Limb (tissue), 2 donors: ENCODE data around the gene NR6A1.

Experiments
- DNase-seq, 2 donors: peaks; one replicate each; pipeline ENCODE4 v3.0.0-alpha.2; 2016; ENCODE audit errors: extremely low spot score in 2 of 2

Gene NR6A1

GRCh38 chr9:124505901-124506346 is 265.2 kb downstream of the NR6A1 start:
- no peak for DNase-seq

- DNase-seq, result peak in 1 of 2 donors; percentile 41
Measured at GRCh38 chr9:124505006-124505900, 265.9 kb downstream of the NR6A1 start.

GRCh38 chr9:124504530-124505005 is 266.5 kb downstream of the NR6A1 start:
- no peak for DNase-seq

GRCh38 chr9:124503713-124504529 is 267.2 kb downstream of the NR6A1 start:
- DNase-seq, result peak in 1 of 2 donors; percentile 59

- no peak for DNase-seq
Measured at GRCh38 chr9:124502711-124503702, 268.1 kb downstream of the NR6A1 start.

GRCh38 chr9:124501771-124502320 is 269.3 kb downstream of the NR6A1 start:
- DNase-seq, result no peak

- no peak for DNase-seq
Measured at GRCh38 chr9:124500796-124501611, 270.1 kb downstream of the NR6A1 start.

- no peak for DNase-seq
Measured at GRCh38 chr9:124500028-124500795, 270.9 kb downstream of the NR6A1 start.

GRCh38 chr9:124499216-124499615 is 271.9 kb downstream of the NR6A1 start:
- DNase-seq, result no peak

- DNase-seq, result no peak
Measured at GRCh38 chr9:124498499-124499146, 272.5 kb downstream of the NR6A1 start.

GRCh38 chr9:124498040-124498439 is 273.1 kb downstream of the NR6A1 start:
- no peak for DNase-seq

- no peak for DNase-seq
Measured at GRCh38 chr9:124497441-124497840, 273.7 kb downstream of the NR6A1 start.

- DNase-seq, result no peak
Measured at GRCh38 chr9:124496463-124496862, 274.6 kb downstream of the NR6A1 start.

GRCh38 chr9:124496075-124496449 is 275.0 kb downstream of the NR6A1 start:
- DNase-seq, result no peak

- DNase-seq, result no peak
Measured at GRCh38 chr9:124495126-124496074, 275.7 kb downstream of the NR6A1 start.

GRCh38 chr9:124493794-124494479 is 277.2 kb downstream of the NR6A1 start:
- no peak for DNase-seq

- DNase-seq, result no peak
Measured at GRCh38 chr9:124493218-124493617, 277.9 kb downstream of the NR6A1 start.
